WTC11 (cell line): Measurements from ENCODE around the gene ZSWIM4.

ENCODE experiments used
- AFF4 ChIP-seq: sonication (generic); formaldehyde crosslinking; IDR thresholded peaks from 2 replicates; pipeline ENCODE4 v1.8.1; 2023; ENCODE audit warnings: mild to moderate bottlenecking, missing genetic modification reagents, borderline replicate concordance
- ATF1 ChIP-seq: sonication (generic); formaldehyde crosslinking; IDR thresholded peaks from 2 replicates; pipeline ENCODE4 v1.8.1; 2023; ENCODE audit warnings: mild to moderate bottlenecking, moderate library complexity, missing genetic modification reagents
- ATF6 ChIP-seq: sonication (generic); formaldehyde crosslinking; IDR thresholded peaks from 2 replicates; pipeline ENCODE4 v1.8.1; 2023; ENCODE audit warnings: mild to moderate bottlenecking, missing genetic modification reagents
- CREM ChIP-seq: sonication (generic); formaldehyde crosslinking; IDR thresholded peaks from 2 replicates; pipeline ENCODE4 v1.8.1; 2022; ENCODE audit warnings: mild to moderate bottlenecking, missing genetic modification reagents, moderate library complexity
- FOXP1 ChIP-seq: sonication (generic); formaldehyde crosslinking; IDR thresholded peaks from 2 replicates; pipeline ENCODE4 v1.8.0; 2022; ENCODE audit warnings: missing genetic modification reagents, mild to moderate bottlenecking, moderate library complexity, borderline replicate concordance
- NR1H2 ChIP-seq: sonication (generic); formaldehyde crosslinking; IDR thresholded peaks from 2 replicates; pipeline ENCODE4 v1.9.0; 2021; ENCODE audit warnings: mild to moderate bottlenecking, moderate library complexity, missing genetic modification reagents
- PREB ChIP-seq: sonication (generic); formaldehyde crosslinking; IDR thresholded peaks from 2 replicates; pipeline ENCODE4 v1.8.1; 2022; ENCODE audit warnings: mild to moderate bottlenecking, missing genetic modification reagents, moderate library complexity, borderline replicate concordance
- SP1 ChIP-seq: sonication (generic); formaldehyde crosslinking; conservative IDR thresholded peaks from 2 replicates; pipeline ENCODE4 v1.8.1; 2022; ENCODE audit warnings: missing genetic modification reagents
- USF2 ChIP-seq: sonication (generic); formaldehyde crosslinking; IDR thresholded peaks from 2 replicates; pipeline ENCODE4 v1.8.1; 2023; ENCODE audit warnings: mild to moderate bottlenecking, missing genetic modification reagents, moderate library complexity
- ZNF121 ChIP-seq: sonication (generic); formaldehyde crosslinking; IDR thresholded peaks from 2 replicates; pipeline ENCODE4 v1.8.0; 2023; ENCODE audit warnings: missing genetic modification reagents
- TF ChIP-seq, protein P1 (sequence below): fragments of 200-600 bp; IDR thresholded peaks from 2 replicates; pipeline ENCODE4 v1.8.0; 2022; ENCODE audit warnings: antibody characterized with exemption

GRCh38 chr19:13875824-13876223 is 80.6 kb downstream of the ZSWIM4 start:
- TF ChIP-seq, protein P1, sequence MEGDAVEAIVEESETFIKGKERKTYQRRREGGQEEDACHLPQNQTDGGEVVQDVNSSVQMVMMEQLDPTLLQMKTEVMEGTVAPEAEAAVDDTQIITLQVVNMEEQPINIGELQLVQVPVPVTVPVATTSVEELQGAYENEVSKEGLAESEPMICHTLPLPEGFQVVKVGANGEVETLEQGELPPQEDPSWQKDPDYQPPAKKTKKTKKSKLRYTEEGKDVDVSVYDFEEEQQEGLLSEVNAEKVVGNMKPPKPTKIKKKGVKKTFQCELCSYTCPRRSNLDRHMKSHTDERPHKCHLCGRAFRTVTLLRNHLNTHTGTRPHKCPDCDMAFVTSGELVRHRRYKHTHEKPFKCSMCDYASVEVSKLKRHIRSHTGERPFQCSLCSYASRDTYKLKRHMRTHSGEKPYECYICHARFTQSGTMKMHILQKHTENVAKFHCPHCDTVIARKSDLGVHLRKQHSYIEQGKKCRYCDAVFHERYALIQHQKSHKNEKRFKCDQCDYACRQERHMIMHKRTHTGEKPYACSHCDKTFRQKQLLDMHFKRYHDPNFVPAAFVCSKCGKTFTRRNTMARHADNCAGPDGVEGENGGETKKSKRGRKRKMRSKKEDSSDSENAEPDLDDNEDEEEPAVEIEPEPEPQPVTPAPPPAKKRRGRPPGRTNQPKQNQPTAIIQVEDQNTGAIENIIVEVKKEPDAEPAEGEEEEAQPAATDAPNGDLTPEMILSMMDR: no peak
- TF ChIP-seq ZNF121 (CRISPR knock-in tag): no peak
- no peak for TF ChIP-seq AFF4 (CRISPR knock-in tag)
- no peak for TF ChIP-seq USF2 (CRISPR knock-in tag)
- no peak for TF ChIP-seq FOXP1
- no peak for TF ChIP-seq NR1H2 (CRISPR knock-in tag)
- TF ChIP-seq PREB (CRISPR knock-in tag): no peak
- TF ChIP-seq ATF1 (CRISPR knock-in tag): no peak
- no peak for TF ChIP-seq ATF6 (CRISPR knock-in tag)
- no peak for TF ChIP-seq SP1
- TF ChIP-seq CREM (CRISPR knock-in tag): no peak
